H9 (cell line): Measurements from ENCODE around the gene NPIPB6. TPM values are rescaled to one million over a fixed set of nuclear protein-coding genes. Genes with fewer than 3 reads are reported as not detected.

Experiments
- DNase-seq: peaks from one replicate; pipeline ENCODE4 v3.0.0-alpha.2; 2017
- H2AFZ ChIP-seq: one replicate; pipeline ENCODE4 v1.6.1; 2013; ENCODE audit warnings: mild to moderate bottlenecking, low read length, control low read depth, moderate library complexity
- H2AK5ac ChIP-seq: 2 replicates; pipeline ENCODE4 v1.6.1; 2013; ENCODE audit warnings: low read length, control low read depth, mixed read lengths; ENCODE audit not compliant: insufficient read length
- H2BK120ac ChIP-seq: one replicate; pipeline ENCODE4 v1.6.1; 2013; ENCODE audit warnings: low read depth, mild to moderate bottlenecking, low read length, control low read depth, inconsistent platforms; ENCODE audit not compliant: poor library complexity, severe bottlenecking
- H2BK12ac ChIP-seq: 2 replicates; pipeline ENCODE4 v1.6.1; 2013; ENCODE audit warnings: low read length, control low read depth, mixed read lengths, low read depth; ENCODE audit not compliant: insufficient read length
- H2BK15ac ChIP-seq: 2 replicates; pipeline ENCODE4 v1.6.1; 2013; ENCODE audit warnings: low read depth, low read length, control low read depth
- H2BK20ac ChIP-seq: one replicate; pipeline ENCODE4 v1.6.1; 2013; ENCODE audit warnings: low read depth, mild to moderate bottlenecking, low read length, control low read depth, inconsistent platforms; ENCODE audit not compliant: poor library complexity, severe bottlenecking
- H2BK5ac ChIP-seq: 2 replicates; pipeline ENCODE4 v1.6.1; 2013; ENCODE audit warnings: low read length, control low read depth, mixed read lengths; ENCODE audit not compliant: insufficient read length
- H3K14ac ChIP-seq: 2 replicates; pipeline ENCODE4 v1.6.1; 2013; ENCODE audit warnings: low read length, control low read depth; ENCODE audit not compliant: insufficient read depth
- H3K18ac ChIP-seq: 2 replicates; pipeline ENCODE4 v1.6.1; 2013; ENCODE audit warnings: low read depth, mild to moderate bottlenecking, mixed read lengths, low read length, control low read depth; ENCODE audit not compliant: insufficient read length
- H3K23ac ChIP-seq: 2 replicates; pipeline ENCODE4 v1.6.1; 2013; ENCODE audit warnings: low read length, control low read depth, mixed read lengths, low read depth; ENCODE audit not compliant: insufficient read length
- H3K23me2 ChIP-seq: 2 replicates; pipeline ENCODE4 v1.6.1; 2013; ENCODE audit warnings: low read depth, mild to moderate bottlenecking, mixed read lengths, low read length, control low read depth; ENCODE audit not compliant: insufficient read length, poor library complexity, severe bottlenecking
- H3K27ac ChIP-seq: 2 replicates; pipeline ENCODE4 v1.5.1; 2013; ENCODE audit warnings: low read length, control low read depth, mixed read lengths, low read depth; ENCODE audit not compliant: insufficient read length
- H3K27me3 ChIP-seq: 2 replicates; pipeline ENCODE4 v1.6.1; 2013; ENCODE audit warnings: low read length, control low read depth, inconsistent platforms; ENCODE audit not compliant: insufficient read depth
- H3K4ac ChIP-seq: 2 replicates; pipeline ENCODE4 v1.6.1; 2013; ENCODE audit warnings: low read depth, mild to moderate bottlenecking, control low read depth, inconsistent platforms, low read length, moderate library complexity
- H3K4me1 ChIP-seq: 2 replicates; pipeline ENCODE4 v1.6.1; 2013; ENCODE audit warnings: low read length, control low read depth, inconsistent platforms; ENCODE audit not compliant: insufficient read depth
- H3K4me2 ChIP-seq: 2 replicates; pipeline ENCODE4 v1.6.1; 2013; ENCODE audit warnings: low read length, control low read depth, mixed read lengths; ENCODE audit not compliant: insufficient read length, insufficient read depth
- H3K56ac ChIP-seq: 2 replicates; pipeline ENCODE4 v1.6.1; 2013; ENCODE audit warnings: low read depth, mild to moderate bottlenecking, mixed read lengths, low read length, control low read depth; ENCODE audit not compliant: insufficient read length
- H3K79me1 ChIP-seq: 2 replicates; pipeline ENCODE4 v1.6.1; 2013; ENCODE audit warnings: low read depth, mild to moderate bottlenecking, moderate library complexity, low read length, control low read depth, inconsistent platforms; ENCODE audit not compliant: insufficient read depth, poor library complexity, severe bottlenecking
- H3K79me2 ChIP-seq: 2 replicates; pipeline ENCODE4 v1.6.1; 2013; ENCODE audit warnings: low read length, control low read depth, inconsistent platforms; ENCODE audit not compliant: insufficient read depth
- H3K9ac ChIP-seq: 2 replicates; pipeline ENCODE4 v1.6.1; 2013; ENCODE audit warnings: low read length, control low read depth, mixed read lengths; ENCODE audit not compliant: insufficient read length; ENCODE audit errors: extremely low read depth
- H3K9me3 ChIP-seq: one replicate; pipeline ENCODE4 v1.6.1; 2013; ENCODE audit warnings: low read depth, low read length, inconsistent platforms; ENCODE audit not compliant: control insufficient read depth
- H3T11ph ChIP-seq: one replicate; pipeline ENCODE4 v1.6.1; 2013; ENCODE audit warnings: mild to moderate bottlenecking, low read length, control low read depth, inconsistent platforms
- H4K20me1 ChIP-seq: one replicate; pipeline ENCODE4 v1.6.1; 2013; ENCODE audit not compliant: control insufficient read depth, insufficient read length, insufficient read depth
- H4K5ac ChIP-seq: 2 replicates; pipeline ENCODE4 v1.6.1; 2013; ENCODE audit warnings: low read depth, mild to moderate bottlenecking, mixed read lengths, low read length, control low read depth; ENCODE audit not compliant: insufficient read length
- H4K8ac ChIP-seq: replicated peaks from 2 replicates; pipeline ENCODE4 v1.6.1; 2013; ENCODE audit warnings: low read length, control low read depth, mixed read lengths, low read depth; ENCODE audit not compliant: insufficient read length
- H4K91ac ChIP-seq: 2 replicates; pipeline ENCODE4 v1.6.1; 2013; ENCODE audit warnings: low read depth, mild to moderate bottlenecking, moderate library complexity, mixed read lengths, low read length, control low read depth; ENCODE audit not compliant: insufficient read length
- H3K27ac Mint-ChIP-seq, 3 experiments: 2 replicates in 2 of 3; 3 replicates in 1 of 3; pipeline ENCODE4 v1.8.0; 2020 to 2021; ENCODE audit warnings: mixed read lengths in 3 of 3, mild to moderate bottlenecking in 1 of 3, moderate library complexity in 1 of 3
- H3K27me3 Mint-ChIP-seq: 2 replicates; pipeline ENCODE4 v1.8.0; 2021; ENCODE audit warnings: low read depth, mild to moderate bottlenecking, moderate library complexity, mixed read lengths
- H3K36me3 Mint-ChIP-seq, 3 experiments: 2 replicates in 2 of 3; 3 replicates in 1 of 3; pipeline ENCODE4 v1.8.0; 2020 to 2021; ENCODE audit warnings: low read depth in 3 of 3, mixed read lengths in 3 of 3; ENCODE audit not compliant: insufficient read depth in 1 of 3
- H3K4me1 Mint-ChIP-seq, 2 experiments: 2 replicates each; pipeline ENCODE4 v1.8.0; 2020; ENCODE audit warnings: mixed read lengths in 2 of 2
- H3K4me3 Mint-ChIP-seq, 2 experiments: 2 replicates in 1 of 2; 3 replicates in 1 of 2; pipeline ENCODE4 v1.8.0; 2020 to 2021; ENCODE audit warnings: mild to moderate bottlenecking in 2 of 2, mixed read lengths in 2 of 2, moderate library complexity in 1 of 2
- H3K9me3 Mint-ChIP-seq, 2 experiments: 2 replicates in 1 of 2; 3 replicates in 1 of 2; pipeline ENCODE4 v1.8.0; 2020; ENCODE audit warnings: mild to moderate bottlenecking in 2 of 2, mixed read lengths in 2 of 2, moderate library complexity in 1 of 2
- WGBS: extraction: QIAGEN DNeasy Blood & Tissue Kit; methylation state at CpG from one replicate; pipeline ENCODE4 v1.1.7; 2013; ENCODE audit warnings: missing lambda C conversion rate, low lambda C conversion rate, mixed read lengths; ENCODE audit not compliant: insufficient read length; ENCODE audit errors: extremely low coverage; 5-methylcytosine and 5-hydroxymethylcytosine counted together
- total RNA-seq: library from RNA; stranded (reverse); gene quantifications from 2 replicates; pipeline ENCODE4 v1.2.1, GENCODE V29; 2021
- TF ChIP-seq, protein P1 (sequence below): fragments of 200-600 bp; sonication (generic); conservative IDR thresholded peaks from 3 replicates; pipeline ENCODE4 v1.8.0; 2021; ENCODE audit warnings: antibody characterized with exemption, mild to moderate bottlenecking

Gene NPIPB6
- total RNA-seq, 1 experiment from 2014 or later, result 5.2 TPM

DNA sequence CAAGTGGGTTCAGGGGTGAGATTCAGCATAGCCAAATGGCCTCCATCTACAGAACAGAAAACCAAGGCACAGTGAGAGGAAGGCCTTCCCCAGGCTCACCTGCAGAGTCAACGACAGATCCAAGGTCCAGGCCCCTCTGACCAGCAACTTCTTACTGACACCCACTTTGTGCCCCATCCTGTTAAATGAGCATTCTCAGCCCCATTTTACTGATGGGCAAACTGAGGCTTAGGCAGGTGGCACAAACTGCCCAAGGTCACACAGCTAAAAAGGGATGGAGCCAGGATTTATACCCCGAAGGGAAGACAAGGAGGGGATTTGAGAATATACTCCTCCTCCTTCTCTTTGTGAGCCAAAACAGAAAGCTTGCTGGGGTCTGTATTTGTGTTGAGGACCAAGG lies 61.7 kb downstream of the NPIPB6 start:
- Histone ChIP-seq H2AK5ac (no peak overlapping the region), H3K27ac (no peak overlapping the region), H2BK20ac (no peak overlapping the region), H4K5ac (no peak overlapping the region), H3K9me3 (no peaks in the 10 kb centered on the region), H3K56ac (no peak overlapping the region), H4K91ac (no peak overlapping the region), H2BK12ac (no peak overlapping the region), H3K23ac (no peak overlapping the region), H3K23me2 (no peaks in the 10 kb centered on the region), H3K18ac (no peak overlapping the region), H2BK120ac (no peak overlapping the region), H3K79me1 (peaks cover 17% of the 10 kb centered on the region), H3K4ac (no peak overlapping the region), H3K9ac (no peak overlapping the region), H2BK15ac (no peak overlapping the region), H2AFZ (no peak overlapping the region), H3K4me2 (no peak overlapping the region), H4K20me1 (peaks cover 4% of the 10 kb centered on the region), H3K27me3 (no peaks in the 10 kb centered on the region), H3K14ac (no peak overlapping the region), H4K8ac (no peak overlapping the region), H3K79me2 (peaks cover 17% of the 10 kb centered on the region; the same call in 1 of the 2 replicates), H2BK5ac (no peak overlapping the region), H3T11ph (no peak overlapping the region), H3K4me1 (peaks cover 9% of the 10 kb centered on the region; the same call in 1 of the 2 replicates)
- peak overlapping the region in 1 of 3 experiments; percentile 28; a peak in 1 of 7 replicates for H3K27ac Mint-ChIP-seq
- DNase-seq, result no peak
- peaks cover 25 to 46% (median 43%) of the 10 kb centered on the region in 3 experiments for H3K36me3 Mint-ChIP-seq
- H3K27me3 Mint-ChIP-seq, result no peaks in the 10 kb centered on the region
- WGBS, result no CpG with 5 or more reads among the region's 2 CpGs
- peaks cover 23 to 34% of the 10 kb centered on the region in 2 experiments for H3K4me1 Mint-ChIP-seq
- H3K9me3 Mint-ChIP-seq, result no peaks in the 10 kb centered on the region
- no peak overlapping the region for H3K4me3 Mint-ChIP-seq
- TF ChIP-seq, protein P1, sequence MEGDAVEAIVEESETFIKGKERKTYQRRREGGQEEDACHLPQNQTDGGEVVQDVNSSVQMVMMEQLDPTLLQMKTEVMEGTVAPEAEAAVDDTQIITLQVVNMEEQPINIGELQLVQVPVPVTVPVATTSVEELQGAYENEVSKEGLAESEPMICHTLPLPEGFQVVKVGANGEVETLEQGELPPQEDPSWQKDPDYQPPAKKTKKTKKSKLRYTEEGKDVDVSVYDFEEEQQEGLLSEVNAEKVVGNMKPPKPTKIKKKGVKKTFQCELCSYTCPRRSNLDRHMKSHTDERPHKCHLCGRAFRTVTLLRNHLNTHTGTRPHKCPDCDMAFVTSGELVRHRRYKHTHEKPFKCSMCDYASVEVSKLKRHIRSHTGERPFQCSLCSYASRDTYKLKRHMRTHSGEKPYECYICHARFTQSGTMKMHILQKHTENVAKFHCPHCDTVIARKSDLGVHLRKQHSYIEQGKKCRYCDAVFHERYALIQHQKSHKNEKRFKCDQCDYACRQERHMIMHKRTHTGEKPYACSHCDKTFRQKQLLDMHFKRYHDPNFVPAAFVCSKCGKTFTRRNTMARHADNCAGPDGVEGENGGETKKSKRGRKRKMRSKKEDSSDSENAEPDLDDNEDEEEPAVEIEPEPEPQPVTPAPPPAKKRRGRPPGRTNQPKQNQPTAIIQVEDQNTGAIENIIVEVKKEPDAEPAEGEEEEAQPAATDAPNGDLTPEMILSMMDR, result no peak
